ENCODE results near the gene SAP30BP. TPM values are rescaled to one million over a fixed set of nuclear protein-coding genes. Genes with fewer than 3 reads are reported as not detected.

SAP30BP gene
- total and polyA plus RNA-seq, 2 of the 13 experiments (the other 11 are each of a cell fraction or from before 2014, with no cell fraction given): 67.7 to 99.4 TPM

DNA sequence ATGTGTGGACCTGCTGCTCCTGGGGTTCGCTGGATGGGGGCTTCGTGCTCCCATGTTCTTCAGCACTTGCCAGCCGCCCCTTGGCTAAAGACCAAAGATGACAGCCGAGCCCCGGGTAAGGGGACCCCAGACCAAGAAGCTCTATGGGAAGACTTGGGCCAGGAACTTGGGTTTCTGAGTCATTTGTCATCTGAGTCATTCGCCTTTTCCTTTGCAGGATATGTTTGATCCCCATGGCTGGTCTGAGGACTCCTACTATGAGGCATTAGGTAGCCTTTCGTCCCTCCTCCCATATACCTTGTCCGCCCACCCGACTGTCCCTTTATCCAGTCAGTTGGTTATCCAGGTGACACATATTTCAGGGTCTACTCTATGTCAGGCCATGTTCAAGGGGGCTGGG lies 36.5 kb downstream of the SAP30BP start:
- Histone ChIP-seq H3K4me3 (replicated peaks in 1 of 3; ENCODE audit: insufficient read depth in 1 of 3, low read depth in 2 of 3, low read length in 3 of 3) (no peak overlapping the region), H3K27me3 (ENCODE audit: control insufficient read depth in 1 of 2, insufficient read depth in 2 of 2, low read length in 2 of 2) (no peaks in the 10 kb centered on the region), H3K4me1 (ENCODE audit: insufficient read depth, low read length) (peaks cover 22% of the 10 kb centered on the region), H4K20me1 (ENCODE audit: insufficient read depth, low read length) (no peaks in the 10 kb centered on the region), H3K4me2 (ENCODE audit: low read depth, low read length) (no peak overlapping the region), H3K36me3 (replicated peaks in 1 of 2; ENCODE audit: control insufficient read depth in 1 of 2, insufficient read depth in 2 of 2, low read length in 2 of 2) (peaks cover 58 to 90% of the 10 kb centered on the region in 2 experiments), H3K79me2 (ENCODE audit: insufficient read depth, low read length) (no peaks in the 10 kb centered on the region), H3K9me3 (ENCODE audit: low read length) (no peaks in the 10 kb centered on the region), H3K9ac (ENCODE audit: insufficient read depth, low read depth, low read length) (no peak overlapping the region), H2AFZ (ENCODE audit: low read length) (no peak overlapping the region), H3K27ac (ENCODE audit: extremely low read length, insufficient read depth, low read length) (no peak overlapping the region)
- ChIA-PET POLR2A (no interaction called here), CTCF (ENCODE audit: low intra/inter-chr PET ratio, low total read pairs) (no interaction called here)
- WGBS (ENCODE audit: low lambda C conversion rate): 96% methylated on average over 7 of the region's 9 CpGs
- FAIRE-seq: no peak
- in situ Hi-C loops (cut with HindIII; ENCODE audit: extremely low pct_ligation_motif_present, low pct_unique_long_range_greater_than_20kb): no loop called here
- no TSS peak for BruUV-seq (replicated peaks)
- no peak for DNase-seq (ENCODE audit: low spot score)
- intact Hi-C loops (cut with micrococcal nuclease; ENCODE audit: unreplicated experiment): no loop called here
- ATAC-seq: no peak
- TF ChIP-seq SMARCC2 (IDR thresholded peaks at IDR 0.05) (no peak), ZNF205 (CRISPR knock-in tag; IDR thresholded peaks at IDR 0.05) (no peak), NR3C1 (CRISPR knock-in tag; IDR thresholded peaks at IDR 0.05) (no peak), PRPF4 (IDR thresholded peaks at IDR 0.05; ENCODE audit: low read depth, low read length, poor library complexity, severe bottlenecking) (no peak), KDM2A (CRISPR knock-in tag; IDR thresholded peaks at IDR 0.05; ENCODE audit: borderline replicate concordance, low read depth) (no peak), PITX1 (CRISPR knock-in tag; IDR thresholded peaks at IDR 0.05) (no peak), CCAR2 (optimal IDR thresholded peaks at IDR 0.05; ENCODE audit: low read depth, low read length) (no peak), KDM5B (CRISPR knock-in tag; IDR thresholded peaks at IDR 0.05; ENCODE audit: borderline replicate concordance) (no peak), KAT7 (CRISPR knock-in tag; IDR thresholded peaks at IDR 0.05; ENCODE audit: borderline replicate concordance) (no peak), GTF3A (CRISPR knock-in tag; conservative IDR thresholded peaks at IDR 0.05) (no peak), THYN1 (CRISPR knock-in tag; IDR thresholded peaks at IDR 0.05; ENCODE audit: borderline replicate concordance, low read depth) (no peak), MIXL1 (CRISPR knock-in tag; IDR thresholded peaks at IDR 0.05) (no peak)
- TF ChIP-seq, protein P1, sequence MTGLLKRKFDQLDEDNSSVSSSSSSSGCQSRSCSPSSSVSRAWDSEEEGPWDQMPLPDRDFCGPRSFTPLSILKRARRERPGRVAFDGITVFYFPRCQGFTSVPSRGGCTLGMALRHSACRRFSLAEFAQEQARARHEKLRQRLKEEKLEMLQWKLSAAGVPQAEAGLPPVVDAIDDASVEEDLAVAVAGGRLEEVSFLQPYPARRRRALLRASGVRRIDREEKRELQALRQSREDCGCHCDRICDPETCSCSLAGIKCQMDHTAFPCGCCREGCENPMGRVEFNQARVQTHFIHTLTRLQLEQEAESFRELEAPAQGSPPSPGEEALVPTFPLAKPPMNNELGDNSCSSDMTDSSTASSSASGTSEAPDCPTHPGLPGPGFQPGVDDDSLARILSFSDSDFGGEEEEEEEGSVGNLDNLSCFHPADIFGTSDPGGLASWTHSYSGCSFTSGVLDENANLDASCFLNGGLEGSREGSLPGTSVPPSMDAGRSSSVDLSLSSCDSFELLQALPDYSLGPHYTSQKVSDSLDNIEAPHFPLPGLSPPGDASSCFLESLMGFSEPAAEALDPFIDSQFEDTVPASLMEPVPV (CRISPR knock-in tag; IDR thresholded peaks at IDR 0.05): no peak
- TF ChIP-seq, protein P2, sequence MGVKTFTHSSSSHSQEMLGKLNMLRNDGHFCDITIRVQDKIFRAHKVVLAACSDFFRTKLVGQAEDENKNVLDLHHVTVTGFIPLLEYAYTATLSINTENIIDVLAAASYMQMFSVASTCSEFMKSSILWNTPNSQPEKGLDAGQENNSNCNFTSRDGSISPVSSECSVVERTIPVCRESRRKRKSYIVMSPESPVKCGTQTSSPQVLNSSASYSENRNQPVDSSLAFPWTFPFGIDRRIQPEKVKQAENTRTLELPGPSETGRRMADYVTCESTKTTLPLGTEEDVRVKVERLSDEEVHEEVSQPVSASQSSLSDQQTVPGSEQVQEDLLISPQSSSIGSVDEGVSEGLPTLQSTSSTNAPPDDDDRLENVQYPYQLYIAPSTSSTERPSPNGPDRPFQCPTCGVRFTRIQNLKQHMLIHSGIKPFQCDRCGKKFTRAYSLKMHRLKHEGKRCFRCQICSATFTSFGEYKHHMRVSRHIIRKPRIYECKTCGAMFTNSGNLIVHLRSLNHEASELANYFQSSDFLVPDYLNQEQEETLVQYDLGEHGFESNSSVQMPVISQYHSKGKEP (CRISPR knock-in tag; IDR thresholded peaks at IDR 0.05): no peak
- TF ChIP-seq, protein P3, sequence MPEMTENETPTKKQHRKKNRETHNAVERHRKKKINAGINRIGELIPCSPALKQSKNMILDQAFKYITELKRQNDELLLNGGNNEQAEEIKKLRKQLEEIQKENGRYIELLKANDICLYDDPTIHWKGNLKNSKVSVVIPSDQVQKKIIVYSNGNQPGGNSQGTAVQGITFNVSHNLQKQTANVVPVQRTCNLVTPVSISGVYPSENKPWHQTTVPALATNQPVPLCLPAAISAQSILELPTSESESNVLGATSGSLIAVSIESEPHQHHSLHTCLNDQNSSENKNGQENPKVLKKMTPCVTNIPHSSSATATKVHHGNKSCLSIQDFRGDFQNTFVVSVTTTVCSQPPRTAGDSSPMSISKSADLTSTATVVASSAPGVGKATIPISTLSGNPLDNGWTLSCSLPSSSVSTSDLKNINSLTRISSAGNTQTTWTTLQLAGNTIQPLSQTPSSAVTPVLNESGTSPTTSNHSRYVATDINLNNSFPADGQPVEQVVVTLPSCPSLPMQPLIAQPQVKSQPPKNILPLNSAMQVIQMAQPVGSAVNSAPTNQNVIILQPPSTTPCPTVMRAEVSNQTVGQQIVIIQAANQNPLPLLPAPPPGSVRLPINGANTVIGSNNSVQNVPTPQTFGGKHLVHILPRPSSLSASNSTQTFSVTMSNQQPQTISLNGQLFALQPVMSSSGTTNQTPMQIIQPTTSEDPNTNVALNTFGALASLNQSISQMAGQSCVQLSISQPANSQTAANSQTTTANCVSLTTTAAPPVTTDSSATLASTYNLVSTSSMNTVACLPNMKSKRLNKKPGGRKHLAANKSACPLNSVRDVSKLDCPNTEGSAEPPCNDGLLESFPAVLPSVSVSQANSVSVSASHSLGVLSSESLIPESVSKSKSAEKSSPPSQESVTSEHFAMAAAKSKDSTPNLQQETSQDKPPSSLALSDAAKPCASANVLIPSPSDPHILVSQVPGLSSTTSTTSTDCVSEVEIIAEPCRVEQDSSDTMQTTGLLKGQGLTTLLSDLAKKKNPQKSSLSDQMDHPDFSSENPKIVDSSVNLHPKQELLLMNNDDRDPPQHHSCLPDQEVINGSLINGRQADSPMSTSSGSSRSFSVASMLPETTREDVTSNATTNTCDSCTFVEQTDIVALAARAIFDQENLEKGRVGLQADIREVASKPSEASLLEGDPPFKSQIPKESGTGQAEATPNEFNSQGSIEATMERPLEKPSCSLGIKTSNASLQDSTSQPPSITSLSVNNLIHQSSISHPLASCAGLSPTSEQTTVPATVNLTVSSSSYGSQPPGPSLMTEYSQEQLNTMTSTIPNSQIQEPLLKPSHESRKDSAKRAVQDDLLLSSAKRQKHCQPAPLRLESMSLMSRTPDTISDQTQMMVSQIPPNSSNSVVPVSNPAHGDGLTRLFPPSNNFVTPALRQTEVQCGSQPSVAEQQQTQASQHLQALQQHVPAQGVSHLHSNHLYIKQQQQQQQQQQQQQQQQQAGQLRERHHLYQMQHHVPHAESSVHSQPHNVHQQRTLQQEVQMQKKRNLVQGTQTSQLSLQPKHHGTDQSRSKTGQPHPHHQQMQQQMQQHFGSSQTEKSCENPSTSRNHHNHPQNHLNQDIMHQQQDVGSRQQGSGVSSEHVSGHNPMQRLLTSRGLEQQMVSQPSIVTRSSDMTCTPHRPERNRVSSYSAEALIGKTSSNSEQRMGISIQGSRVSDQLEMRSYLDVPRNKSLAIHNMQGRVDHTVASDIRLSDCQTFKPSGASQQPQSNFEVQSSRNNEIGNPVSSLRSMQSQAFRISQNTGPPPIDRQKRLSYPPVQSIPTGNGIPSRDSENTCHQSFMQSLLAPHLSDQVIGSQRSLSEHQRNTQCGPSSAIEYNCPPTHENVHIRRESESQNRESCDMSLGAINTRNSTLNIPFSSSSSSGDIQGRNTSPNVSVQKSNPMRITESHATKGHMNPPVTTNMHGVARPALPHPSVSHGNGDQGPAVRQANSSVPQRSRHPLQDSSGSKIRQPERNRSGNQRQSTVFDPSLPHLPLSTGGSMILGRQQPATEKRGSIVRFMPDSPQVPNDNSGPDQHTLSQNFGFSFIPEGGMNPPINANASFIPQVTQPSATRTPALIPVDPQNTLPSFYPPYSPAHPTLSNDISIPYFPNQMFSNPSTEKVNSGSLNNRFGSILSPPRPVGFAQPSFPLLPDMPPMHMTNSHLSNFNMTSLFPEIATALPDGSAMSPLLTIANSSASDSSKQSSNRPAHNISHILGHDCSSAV (CRISPR knock-in tag; IDR thresholded peaks at IDR 0.05; ENCODE audit: borderline replicate concordance): no peak
